ENCODE data around the gene TRIM29. TPM values are rescaled to one million over a fixed set of nuclear protein-coding genes. Genes with fewer than 3 reads are reported as not detected.

The TRIM29 gene
- total and polyA plus RNA-seq, 9 of the 15 experiments (the other 6 are each of a cell fraction or from before 2014, with no cell fraction given): 0.08 to 1.4 (median 0.42) TPM; not detected in 2

DNA sequence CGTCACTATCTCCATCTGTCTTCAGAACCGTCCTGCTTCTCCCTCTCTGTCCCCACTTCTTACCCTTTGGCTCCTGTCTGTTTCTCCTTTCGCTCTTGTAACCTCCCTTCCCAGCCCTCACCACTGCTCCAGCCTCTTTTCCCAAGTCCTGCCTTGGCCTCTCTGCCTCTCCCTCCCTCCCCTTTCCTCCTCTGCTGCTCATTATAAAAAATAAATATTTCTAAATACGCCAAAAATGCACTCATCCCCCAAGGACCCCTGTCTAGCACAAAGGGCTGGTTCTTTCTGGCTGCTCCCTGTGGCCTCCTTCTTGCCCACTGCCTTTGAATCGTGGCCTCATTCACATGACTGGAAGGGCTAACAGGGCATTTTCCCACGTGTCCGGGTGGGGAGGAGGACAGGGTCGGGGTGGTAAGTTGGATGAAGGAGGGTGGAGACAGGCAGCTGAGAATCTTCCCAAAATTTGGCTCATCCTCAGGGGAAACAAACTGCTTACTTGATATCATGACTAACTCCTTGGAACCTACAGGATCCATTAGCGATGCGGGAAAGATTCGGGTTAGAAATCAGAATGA, 46.5 kb upstream of the TRIM29 start (continued):
- TF ChIP-seq C11orf30 (IDR thresholded peaks at IDR 0.05; ENCODE audit: low read depth): no peak
- TF ChIP-seq XRCC5 (IDR thresholded peaks at IDR 0.05; ENCODE audit: low read depth, low read length): no peak
- no peak for TF ChIP-seq BRD9 (IDR thresholded peaks at IDR 0.05; ENCODE audit: low read depth, partially characterized antibody)

DNA sequence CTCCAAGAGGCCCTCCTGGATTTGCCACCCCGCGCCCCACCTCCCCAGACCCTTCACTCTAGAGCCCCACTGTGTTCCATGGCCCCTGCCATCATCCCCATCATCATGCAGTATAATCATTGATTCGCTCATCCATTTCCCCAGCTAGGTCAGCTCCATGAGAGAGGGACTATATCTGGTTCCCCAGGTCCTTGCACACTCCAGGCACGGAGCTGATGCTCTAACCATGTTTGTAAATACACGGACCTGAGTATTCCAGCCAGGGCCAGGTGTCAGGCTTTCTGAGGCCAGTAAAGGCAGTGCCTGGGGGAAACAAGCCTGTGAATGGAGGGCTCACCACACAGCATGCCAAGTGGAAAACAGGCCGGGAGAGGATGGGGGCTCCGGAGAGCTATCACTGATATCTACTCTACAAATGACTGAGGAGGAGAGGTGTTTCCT, 45.8 kb upstream of the TRIM29 start:
- Histone ChIP-seq H3K9ac (ENCODE audit: insufficient read depth in 1 of 2, low read depth in 2 of 2, low read length in 2 of 2) (no peak overlapping the region), H3K9me3 (replicated peaks; ENCODE audit: control insufficient read depth, insufficient read depth, low read depth, low read length) (no peaks in the 10 kb centered on the region), H3K27me3 (ENCODE audit: control insufficient read depth in 2 of 2, insufficient read depth in 2 of 2, low read length in 2 of 2) (peaks cover 24 to 89% of the 10 kb centered on the region in 2 experiments), H3K9me1 (ENCODE audit: control insufficient read depth, insufficient read depth, low read length) (no peaks in the 10 kb centered on the region), H2AFZ (ENCODE audit: low read depth, low read length) (no peak overlapping the region), H4K20me1 (replicated peaks; ENCODE audit: control insufficient read depth, insufficient read depth, low read length) (peaks cover 14% of the 10 kb centered on the region; the same call in 1 of the 2 replicates), H3K4me2 (ENCODE audit: insufficient read depth, low read length) (no peak overlapping the region), H3K27ac (ENCODE audit: extremely low read depth, low read depth, low read length) (no peak overlapping the region), H3K4me1 (replicated peaks in 1 of 2; ENCODE audit: control insufficient read depth in 2 of 2, insufficient read depth in 2 of 2, low read length in 2 of 2) (no peaks in the 10 kb centered on the region; a peak in 1 of 5 replicates), H3K4me3 (no peak overlapping the region), H3K36me3 (ENCODE audit: control insufficient read depth, insufficient read depth, low read length) (no peaks in the 10 kb centered on the region), H3K79me2 (ENCODE audit: control insufficient read depth, insufficient read depth, low read length) (no peaks in the 10 kb centered on the region)
- no TSS peak for BruUV-seq (replicated peaks)
- WGBS (ENCODE audit: insufficient coverage, low coverage, missing lambda C conversion rate): 0% methylated on average over 7 of the region's 7 CpGs
- intact Hi-C loops (cut with micrococcal nuclease): no loop called here
- ChIA-PET POLR2A (no interaction called here), CTCF (ENCODE audit: low intra/inter-chr PET ratio) (no interaction called here)
- FAIRE-seq (no peak), ATAC-seq (no peak), DNase-seq (ENCODE audit: extremely low read depth in 1 of 4, low spot score in 3 of 4) (no peak)
- in situ Hi-C loops (cut with MboI): no loop called here
- TF ChIP-seq SLC30A9 (CRISPR knock-in tag; IDR thresholded peaks at IDR 0.05): no peak
- TF ChIP-seq PPARD (CRISPR knock-in tag; IDR thresholded peaks at IDR 0.05): no peak
- TF ChIP-seq TBL1XR1 (IDR thresholded peaks at IDR 0.05; ENCODE audit: low read length in 2 of 2): no peak
- no peak for TF ChIP-seq RFX1 (IDR thresholded peaks at IDR 0.05)
- TF ChIP-seq, protein P1, sequence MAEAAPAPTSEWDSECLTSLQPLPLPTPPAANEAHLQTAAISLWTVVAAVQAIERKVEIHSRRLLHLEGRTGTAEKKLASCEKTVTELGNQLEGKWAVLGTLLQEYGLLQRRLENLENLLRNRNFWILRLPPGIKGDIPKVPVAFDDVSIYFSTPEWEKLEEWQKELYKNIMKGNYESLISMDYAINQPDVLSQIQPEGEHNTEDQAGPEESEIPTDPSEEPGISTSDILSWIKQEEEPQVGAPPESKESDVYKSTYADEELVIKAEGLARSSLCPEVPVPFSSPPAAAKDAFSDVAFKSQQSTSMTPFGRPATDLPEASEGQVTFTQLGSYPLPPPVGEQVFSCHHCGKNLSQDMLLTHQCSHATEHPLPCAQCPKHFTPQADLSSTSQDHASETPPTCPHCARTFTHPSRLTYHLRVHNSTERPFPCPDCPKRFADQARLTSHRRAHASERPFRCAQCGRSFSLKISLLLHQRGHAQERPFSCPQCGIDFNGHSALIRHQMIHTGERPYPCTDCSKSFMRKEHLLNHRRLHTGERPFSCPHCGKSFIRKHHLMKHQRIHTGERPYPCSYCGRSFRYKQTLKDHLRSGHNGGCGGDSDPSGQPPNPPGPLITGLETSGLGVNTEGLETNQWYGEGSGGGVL (CRISPR knock-in tag; IDR thresholded peaks at IDR 0.05): no peak
- no peak for TF ChIP-seq CBX2 (IDR thresholded peaks at IDR 0.05; ENCODE audit: insufficient read depth, low read length, poor library complexity, severe bottlenecking)
- no peak for TF ChIP-seq NBN (IDR thresholded peaks at IDR 0.05; ENCODE audit: low read depth)
- no peak for TF ChIP-seq ZC3H4 (CRISPR knock-in tag; IDR thresholded peaks at IDR 0.05; ENCODE audit: borderline replicate concordance)
- TF ChIP-seq, protein P2, sequence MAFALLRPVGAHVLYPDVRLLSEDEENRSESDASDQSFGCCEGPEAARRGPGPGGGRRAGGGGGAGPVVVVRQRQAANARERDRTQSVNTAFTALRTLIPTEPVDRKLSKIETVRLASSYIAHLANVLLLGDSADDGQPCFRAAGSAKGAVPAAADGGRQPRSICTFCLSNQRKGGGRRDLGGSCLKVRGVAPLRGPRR (CRISPR knock-in tag; IDR thresholded peaks at IDR 0.05): no peak
- no peak for TF ChIP-seq ZNF324 (CRISPR knock-in tag; IDR thresholded peaks at IDR 0.05)
- no peak for TF ChIP-seq SMARCE1 (IDR thresholded peaks at IDR 0.05)
- TF ChIP-seq, protein P3, sequence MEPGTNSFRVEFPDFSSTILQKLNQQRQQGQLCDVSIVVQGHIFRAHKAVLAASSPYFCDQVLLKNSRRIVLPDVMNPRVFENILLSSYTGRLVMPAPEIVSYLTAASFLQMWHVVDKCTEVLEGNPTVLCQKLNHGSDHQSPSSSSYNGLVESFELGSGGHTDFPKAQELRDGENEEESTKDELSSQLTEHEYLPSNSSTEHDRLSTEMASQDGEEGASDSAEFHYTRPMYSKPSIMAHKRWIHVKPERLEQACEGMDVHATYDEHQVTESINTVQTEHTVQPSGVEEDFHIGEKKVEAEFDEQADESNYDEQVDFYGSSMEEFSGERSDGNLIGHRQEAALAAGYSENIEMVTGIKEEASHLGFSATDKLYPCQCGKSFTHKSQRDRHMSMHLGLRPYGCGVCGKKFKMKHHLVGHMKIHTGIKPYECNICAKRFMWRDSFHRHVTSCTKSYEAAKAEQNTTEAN (CRISPR knock-in tag; IDR thresholded peaks at IDR 0.05): no peak
- no peak for TF ChIP-seq GTF2E2 (tag; IDR thresholded peaks at IDR 0.05)
